OCI-LY7 (cell line): ENCODE results near the gene TACR1. TPM values are rescaled to one million over a fixed set of nuclear protein-coding genes. Genes with fewer than 3 reads are reported as not detected.

Experiments used
- BruUV-seq: library from RNA; stranded (reverse); fragments of 400-500 nt; replicated peaks from 2 replicates; lab custom pipeline; 2021; lab: Mats Ljungman, UMichigan
- CTCF ChIA-PET: fragments of 300-600 bp; sonication (Branson Sonifier 250); formaldehyde crosslinking; loops from one replicate; lab custom pipeline; 2022; ENCODE audit warnings: antibody characterized with exemption; ENCODE audit not compliant: unreplicated experiment; lab: Charles Lee
- POLR2A ChIA-PET: fragments of 300-600 bp; sonication (Branson Sonifier 250); formaldehyde crosslinking; loops from one replicate; lab custom pipeline; 2022; ENCODE audit warnings: antibody characterized with exemption; lab: Charles Lee
- DNase-seq: peaks from one replicate; pipeline ENCODE4 v3.0.0-alpha.2; 2015; ENCODE audit warnings: low spot score
- H2AFZ ChIP-seq: fragments of 200-600 bp; sonication (generic), shearing (Covaris generic); 2 replicates; pipeline ENCODE4 v1.6.1; 2014; ENCODE audit warnings: mild to moderate bottlenecking, antibody characterized with exemption, low read length, moderate library complexity
- H3K27ac ChIP-seq: fragments of 200-600 bp; sonication (generic); 2 replicates; pipeline ENCODE4 v1.5.1; 2014; ENCODE audit warnings: mixed run types, low read depth, mild to moderate bottlenecking, moderate library complexity, low read length, inconsistent platforms; ENCODE audit not compliant: poor library complexity, severe bottlenecking
- H3K36me3 ChIP-seq: fragments of 200-600 bp; sonication (generic); 2 replicates; pipeline ENCODE4 v1.6.1; 2014; ENCODE audit warnings: mild to moderate bottlenecking, antibody characterized with exemption, low read length, moderate library complexity, mixed read lengths; ENCODE audit not compliant: insufficient read depth
- H3K4me1 ChIP-seq: fragments of 200-600 bp; sonication (generic); 2 replicates; pipeline ENCODE4 v1.5.1; 2014; ENCODE audit warnings: mild to moderate bottlenecking, low read length; ENCODE audit not compliant: insufficient read depth, poor library complexity, severe bottlenecking
- H3K4me2 ChIP-seq: fragments of 200-600 bp; sonication (generic); 2 replicates; pipeline ENCODE4 v1.6.1; 2014; ENCODE audit warnings: mild to moderate bottlenecking, low read length
- H3K4me3 ChIP-seq: fragments of 200-600 bp; sonication (generic); 2 replicates; pipeline ENCODE4 v1.5.1; 2014; ENCODE audit warnings: mild to moderate bottlenecking, low read depth, low read length; ENCODE audit not compliant: poor library complexity, severe bottlenecking
- H3K79me2 ChIP-seq: fragments of 200-600 bp; sonication (generic); 2 replicates; pipeline ENCODE4 v1.6.1; 2016; ENCODE audit warnings: low read depth, mild to moderate bottlenecking, low read length, moderate library complexity, mixed read lengths; ENCODE audit not compliant: insufficient read depth
- H3K9me2 ChIP-seq: fragments of 200-600 bp; sonication (generic); 2 replicates; pipeline ENCODE4 v1.6.1; 2016; ENCODE audit warnings: mild to moderate bottlenecking, low read length, mixed read lengths; ENCODE audit not compliant: insufficient read depth
- H3K9me3 ChIP-seq: fragments of 200-600 bp; sonication (generic); 2 replicates; pipeline ENCODE4 v1.6.1; 2014; ENCODE audit warnings: mild to moderate bottlenecking, mixed run types, low read length, mixed read lengths
- H4K20me1 ChIP-seq: fragments of 200-600 bp; sonication (generic); 2 replicates; pipeline ENCODE4 v1.6.1; 2014; ENCODE audit warnings: mild to moderate bottlenecking, antibody characterized with exemption, low read length, moderate library complexity, mixed read lengths; ENCODE audit not compliant: insufficient read depth
- CTCF ChIP-seq: fragments of 200-600 bp; sonication (generic); conservative IDR thresholded peaks from 2 replicates; pipeline ENCODE4 v1.5.1; 2014; ENCODE audit warnings: mild to moderate bottlenecking, antibody characterized with exemption, low read length, moderate library complexity, mixed read lengths
- EZH2phosphoT487 ChIP-seq: fragments of 200-600 bp; sonication (generic); IDR thresholded peaks from 2 replicates; pipeline ENCODE4 v1.6.1; 2018; ENCODE audit warnings: low read depth, borderline replicate concordance, mild to moderate bottlenecking, mixed run types, antibody characterized with exemption, low read length, moderate library complexity, mixed read lengths
- intact Hi-C: fragments of 100-400 bp; cut with micrococcal nuclease; formaldehyde crosslinking; loops from one replicate; pipeline ENCODE4 v1.10.0; 2022; ENCODE audit not compliant: unreplicated experiment
- total RNA-seq, 2 experiments: library from RNA; depleted of rRNA in 1 of 2; stranded (reverse); fragments of >200 nt in 1 of 2; shearing (Covaris generic) in 1 of 2; gene quantifications; 2 replicates each; pipeline ENCODE4 v1.2.3, GENCODE V29; 2014 to 2022

Gene TACR1
- total RNA-seq, 2 experiments from 2014 or later: not detected

GRCh38 chr2:75031906-75032803 lies 167.2 kb downstream of the TACR1 start:
- no TSS peak for BruUV-seq
- no peak overlapping the region for H3K4me3 ChIP-seq
- H3K36me3 ChIP-seq: no peaks in the 10 kb centered on the region
- CTCF ChIA-PET: no interaction called here
- no peak overlapping the region for H3K4me2 ChIP-seq
- H4K20me1 ChIP-seq: no peaks in the 10 kb centered on the region
- H3K27ac ChIP-seq: no peak overlapping the region
- intact Hi-C loops: no loop called here
- H2AFZ ChIP-seq: no peak overlapping the region; the same call in 1 of the 2 replicates
- H3K9me3 ChIP-seq: no peaks in the 10 kb centered on the region
- H3K4me1 ChIP-seq: no peaks in the 10 kb centered on the region
- H3K9me2 ChIP-seq: no peaks in the 10 kb centered on the region
- TF ChIP-seq EZH2phosphoT487: no peak
- TF ChIP-seq CTCF: no peak
- DNase-seq: no peak
- POLR2A ChIA-PET: no interaction called here
- H3K79me2 ChIP-seq: no peaks in the 10 kb centered on the region

- no peaks in the 10 kb centered on the region for H3K4me1 ChIP-seq
- H3K4me2 ChIP-seq: no peak overlapping the region
- DNase-seq: no peak
- no peaks in the 10 kb centered on the region for H3K9me2 ChIP-seq
- no peaks in the 10 kb centered on the region for H3K9me3 ChIP-seq
- H2AFZ ChIP-seq: no peak overlapping the region
- intact Hi-C loops: no loop called here
- no peak overlapping the region for H3K27ac ChIP-seq
- H3K4me3 ChIP-seq: no peak overlapping the region
- no peaks in the 10 kb centered on the region for H3K79me2 ChIP-seq
- no TSS peak for BruUV-seq
- ChIA-PET POLR2A (no interaction called here), CTCF (no interaction called here)
- H4K20me1 ChIP-seq: no peaks in the 10 kb centered on the region
- H3K36me3 ChIP-seq: no peaks in the 10 kb centered on the region
- TF ChIP-seq EZH2phosphoT487 (no peak), CTCF (no peak)
Observed at GRCh38 chr2:75031171-75031570, 168.1 kb downstream of the TACR1 start.
